ENCODE results near the gene EPHB6. TPM values are rescaled to one million over a fixed set of nuclear protein-coding genes. Genes with fewer than 3 reads are reported as not detected.

The EPHB6 gene, protein sequence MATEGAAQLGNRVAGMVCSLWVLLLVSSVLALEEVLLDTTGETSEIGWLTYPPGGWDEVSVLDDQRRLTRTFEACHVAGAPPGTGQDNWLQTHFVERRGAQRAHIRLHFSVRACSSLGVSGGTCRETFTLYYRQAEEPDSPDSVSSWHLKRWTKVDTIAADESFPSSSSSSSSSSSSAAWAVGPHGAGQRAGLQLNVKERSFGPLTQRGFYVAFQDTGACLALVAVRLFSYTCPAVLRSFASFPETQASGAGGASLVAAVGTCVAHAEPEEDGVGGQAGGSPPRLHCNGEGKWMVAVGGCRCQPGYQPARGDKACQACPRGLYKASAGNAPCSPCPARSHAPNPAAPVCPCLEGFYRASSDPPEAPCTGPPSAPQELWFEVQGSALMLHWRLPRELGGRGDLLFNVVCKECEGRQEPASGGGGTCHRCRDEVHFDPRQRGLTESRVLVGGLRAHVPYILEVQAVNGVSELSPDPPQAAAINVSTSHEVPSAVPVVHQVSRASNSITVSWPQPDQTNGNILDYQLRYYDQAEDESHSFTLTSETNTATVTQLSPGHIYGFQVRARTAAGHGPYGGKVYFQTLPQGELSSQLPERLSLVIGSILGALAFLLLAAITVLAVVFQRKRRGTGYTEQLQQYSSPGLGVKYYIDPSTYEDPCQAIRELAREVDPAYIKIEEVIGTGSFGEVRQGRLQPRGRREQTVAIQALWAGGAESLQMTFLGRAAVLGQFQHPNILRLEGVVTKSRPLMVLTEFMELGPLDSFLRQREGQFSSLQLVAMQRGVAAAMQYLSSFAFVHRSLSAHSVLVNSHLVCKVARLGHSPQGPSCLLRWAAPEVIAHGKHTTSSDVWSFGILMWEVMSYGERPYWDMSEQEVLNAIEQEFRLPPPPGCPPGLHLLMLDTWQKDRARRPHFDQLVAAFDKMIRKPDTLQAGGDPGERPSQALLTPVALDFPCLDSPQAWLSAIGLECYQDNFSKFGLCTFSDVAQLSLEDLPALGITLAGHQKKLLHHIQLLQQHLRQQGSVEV
- not detected in 2 replicates for total RNA-seq (2014; rRNA removed; shearing (Covaris generic))
- 0.21 and 1.6 TPM in 2 replicates for polyA plus RNA-seq (2014; cell fraction: nucleus; rRNA removed)

DNA sequence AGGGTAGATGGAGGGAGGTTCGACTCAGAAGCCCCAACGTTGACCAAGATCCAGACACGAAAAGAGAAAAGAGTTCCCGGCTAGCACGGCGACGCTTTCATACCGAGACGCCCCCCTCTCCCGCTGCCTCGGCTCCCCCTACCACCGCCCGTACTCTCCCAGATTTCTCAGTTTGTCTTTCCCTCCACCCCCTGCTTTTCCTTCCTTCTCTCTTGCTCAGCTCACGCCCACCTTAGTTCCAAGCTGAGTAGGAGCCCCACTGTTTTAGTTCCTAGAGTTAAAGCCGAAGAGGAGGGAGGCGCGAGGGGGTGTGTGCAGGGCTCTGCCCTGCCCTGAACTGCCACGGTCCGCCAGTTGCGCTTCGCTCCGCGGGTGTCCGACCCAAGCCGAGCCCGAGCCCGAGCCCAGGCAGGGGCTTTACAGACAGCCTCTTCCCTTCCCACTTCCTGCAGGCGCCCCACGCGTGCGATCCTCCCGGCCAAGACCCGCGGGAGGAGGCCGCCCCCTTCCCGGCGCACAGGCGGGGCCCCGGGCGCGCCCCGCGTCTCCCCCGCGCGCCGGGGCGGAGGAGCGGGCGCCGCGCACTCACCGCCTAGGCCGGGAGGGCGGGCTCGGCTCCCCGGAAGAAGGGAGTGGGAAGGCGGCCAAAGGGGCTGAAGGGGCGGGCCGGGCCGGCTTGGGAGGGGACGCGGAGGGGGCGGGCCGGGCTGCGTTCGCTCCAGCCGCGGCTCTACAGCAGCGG lies at the start of gene EPHB6:
Gene EPHB6 (plus strand): TSS at position 705 of the 742 bp plus-strand sequence. CDS start 8,152 bp downstream, outside the sequence.
- DNase-seq (ENCODE audit: extremely low read depth, low read depth), result peak; percentile 36

DNA sequence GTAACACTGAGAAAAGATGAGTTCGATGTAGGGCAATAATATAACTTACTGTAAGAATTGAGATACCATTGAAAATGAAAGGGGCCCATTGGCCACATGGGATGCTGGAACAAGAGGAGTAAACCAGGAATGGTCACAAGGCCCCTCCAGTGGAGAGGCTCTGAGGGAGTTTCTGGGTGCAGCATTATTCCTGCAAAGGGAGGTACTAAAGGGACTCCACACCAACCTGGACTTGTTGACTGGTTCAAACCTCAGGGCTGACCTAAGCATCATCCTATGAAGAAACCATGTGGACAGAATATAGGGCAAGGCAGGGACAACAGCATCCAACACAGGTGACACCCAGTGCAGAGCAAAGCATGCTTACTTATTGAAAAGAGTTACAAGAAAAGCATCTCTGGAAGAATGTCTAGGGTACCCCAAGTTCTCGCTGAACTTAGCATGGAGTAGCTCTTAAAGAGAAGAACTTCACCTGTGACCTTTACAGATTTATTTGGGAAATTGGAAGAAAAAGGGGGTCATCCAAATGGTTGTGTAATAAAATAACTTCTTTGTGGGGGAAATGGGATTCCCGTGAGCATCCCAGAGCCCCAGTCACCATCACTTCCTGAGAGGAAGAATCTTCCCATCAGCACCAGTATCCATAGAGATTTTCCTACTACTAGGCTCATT lies 49.4 kb upstream of the EPHB6 start:
- DNase-seq (ENCODE audit: extremely low read depth, low read depth), result no peak

DNA sequence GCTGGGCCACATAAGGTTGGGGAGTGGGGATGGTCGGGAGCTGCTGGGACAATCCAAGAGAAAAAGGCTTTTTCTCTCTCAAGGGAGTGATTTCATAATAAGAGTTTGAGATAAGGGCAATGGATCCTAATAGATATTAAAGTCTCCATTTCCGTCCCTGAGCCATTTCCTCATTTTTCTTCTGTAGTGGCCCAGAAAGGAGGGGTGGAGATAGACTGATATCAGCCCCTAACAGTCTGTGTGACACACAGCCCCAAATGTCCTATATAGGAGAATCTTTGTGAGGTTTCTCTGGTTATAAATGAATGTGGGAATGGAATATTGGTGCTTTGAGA lies 48.9 kb upstream of the EPHB6 start:
- DNase-seq (ENCODE audit: extremely low read depth, low read depth), result no peak

DNA sequence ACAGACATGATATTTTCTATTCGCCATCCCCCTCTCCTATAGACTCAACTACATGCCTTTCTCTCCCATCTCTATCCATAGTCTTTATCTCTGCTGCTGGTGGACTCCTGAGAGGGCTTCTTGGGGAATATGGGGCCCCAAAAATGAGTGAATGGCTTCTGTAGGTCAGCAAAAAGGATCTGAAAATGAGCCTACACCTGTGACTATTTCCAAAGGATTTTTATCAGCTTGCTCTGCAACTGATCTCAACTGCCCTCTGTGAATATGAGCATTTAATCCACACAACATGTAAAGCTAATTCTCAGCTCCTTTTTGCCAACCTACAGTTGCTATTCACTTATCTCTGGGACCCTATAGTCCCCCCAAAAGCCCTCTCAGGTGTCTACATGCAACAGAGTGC lies 47.9 kb upstream of the EPHB6 start:
- DNase-seq (ENCODE audit: extremely low read depth, low read depth), result no peak

DNA sequence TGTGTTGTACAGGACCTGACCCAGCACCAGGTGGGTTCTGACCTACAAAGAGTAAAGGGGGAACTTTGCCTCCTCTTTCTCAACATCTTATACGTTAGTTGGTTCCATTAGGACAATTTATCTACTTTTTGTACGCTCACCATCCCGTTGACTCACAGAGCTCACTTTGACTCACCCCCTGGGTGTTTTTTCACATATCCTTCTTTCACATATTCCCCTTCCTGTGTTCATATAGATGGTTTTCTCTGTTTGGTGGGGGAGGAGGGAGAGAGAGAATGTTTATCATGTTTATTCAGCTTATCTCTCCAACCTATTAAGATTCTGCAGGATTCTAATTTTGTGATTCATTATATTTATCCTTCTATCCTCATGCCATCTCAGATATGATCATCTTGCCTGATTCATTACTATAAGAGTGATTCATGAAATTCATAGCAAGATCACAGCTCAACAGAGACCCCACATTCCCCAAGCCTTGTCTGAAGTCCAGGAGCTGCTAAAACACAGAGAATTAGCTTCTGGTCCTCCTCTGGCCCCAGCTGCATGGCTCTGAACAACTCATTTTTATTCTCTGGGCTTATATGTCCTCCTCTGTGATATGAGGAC lies 46.9 kb upstream of the EPHB6 start:
- DNase-seq (ENCODE audit: extremely low read depth, low read depth), result no peak

DNA sequence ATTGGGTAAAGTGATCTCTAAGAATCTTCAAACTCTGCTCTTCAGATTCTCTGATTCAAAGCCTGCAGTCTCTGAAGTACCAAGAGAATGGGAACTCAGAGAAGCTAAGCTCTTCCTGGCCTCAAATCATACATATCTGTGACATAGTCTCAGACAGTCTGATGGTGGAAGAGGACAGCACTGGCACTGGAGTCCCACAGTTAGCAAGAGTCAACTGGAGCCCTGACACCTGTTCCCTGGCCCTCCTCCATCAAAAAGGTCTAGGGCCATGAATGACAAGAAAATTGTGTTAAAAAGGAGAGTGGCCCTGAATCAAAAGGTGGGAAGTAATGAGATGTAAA lies 46.4 kb upstream of the EPHB6 start:
- DNase-seq (ENCODE audit: extremely low read depth, low read depth), result no peak

DNA sequence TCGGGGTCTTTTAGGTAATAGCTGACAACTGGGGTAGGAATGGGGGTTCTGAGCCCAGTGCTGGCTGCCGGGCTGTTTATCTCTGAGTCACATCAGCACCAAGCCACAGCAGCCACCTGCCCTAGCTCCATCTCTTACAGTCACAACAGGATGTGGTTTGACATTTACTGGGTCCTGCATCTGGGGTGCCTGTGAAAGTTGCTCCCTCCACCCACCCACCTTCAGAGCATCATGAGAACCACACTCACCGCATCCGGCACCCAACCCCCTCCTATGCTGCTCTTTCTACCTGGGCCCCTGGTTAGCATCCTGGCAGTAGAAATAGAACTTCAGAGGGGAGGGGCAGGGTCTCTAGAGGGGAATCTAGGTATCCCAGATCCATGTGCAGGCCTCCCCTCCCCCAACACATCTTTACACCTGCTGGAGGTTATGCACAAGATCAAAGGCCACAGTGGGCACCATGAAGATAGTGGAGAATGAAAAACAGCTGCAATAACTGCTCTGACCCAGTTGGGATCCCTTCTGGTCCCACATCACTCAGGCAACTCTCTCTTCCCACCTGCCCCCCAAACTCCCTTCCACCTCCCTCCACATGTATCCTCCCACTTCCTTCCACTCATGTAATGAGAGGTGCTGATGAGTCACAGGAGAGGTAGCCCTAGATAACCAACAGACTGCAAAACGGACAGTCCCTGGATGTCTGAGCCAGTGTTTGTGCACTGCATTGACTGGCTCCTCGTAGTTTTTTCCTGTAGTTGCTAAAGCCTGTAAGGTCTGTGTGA lies 45.9 kb upstream of the EPHB6 start:
- DNase-seq (ENCODE audit: extremely low read depth, low read depth), result no peak

DNA sequence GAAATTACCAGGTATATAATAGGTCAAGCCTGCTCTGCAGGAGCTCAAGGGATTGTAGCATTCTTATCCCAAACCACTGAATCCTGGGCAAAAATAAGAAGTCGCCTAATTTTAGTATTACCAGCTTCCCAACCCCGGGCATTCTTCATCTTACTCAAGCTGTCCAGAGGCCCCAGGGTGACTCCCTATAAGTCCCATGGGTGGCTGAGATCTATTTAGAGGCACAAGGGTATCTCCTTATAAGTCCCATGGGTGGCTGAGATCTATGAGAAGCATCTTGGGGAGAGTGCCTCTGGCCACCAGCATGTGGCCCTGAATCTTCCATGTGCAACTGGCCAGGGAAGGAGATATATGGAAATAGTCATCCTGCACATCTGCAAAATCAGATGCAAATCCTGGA lies 45.2 kb upstream of the EPHB6 start:
- DNase-seq (ENCODE audit: extremely low read depth, low read depth), result no peak

DNA sequence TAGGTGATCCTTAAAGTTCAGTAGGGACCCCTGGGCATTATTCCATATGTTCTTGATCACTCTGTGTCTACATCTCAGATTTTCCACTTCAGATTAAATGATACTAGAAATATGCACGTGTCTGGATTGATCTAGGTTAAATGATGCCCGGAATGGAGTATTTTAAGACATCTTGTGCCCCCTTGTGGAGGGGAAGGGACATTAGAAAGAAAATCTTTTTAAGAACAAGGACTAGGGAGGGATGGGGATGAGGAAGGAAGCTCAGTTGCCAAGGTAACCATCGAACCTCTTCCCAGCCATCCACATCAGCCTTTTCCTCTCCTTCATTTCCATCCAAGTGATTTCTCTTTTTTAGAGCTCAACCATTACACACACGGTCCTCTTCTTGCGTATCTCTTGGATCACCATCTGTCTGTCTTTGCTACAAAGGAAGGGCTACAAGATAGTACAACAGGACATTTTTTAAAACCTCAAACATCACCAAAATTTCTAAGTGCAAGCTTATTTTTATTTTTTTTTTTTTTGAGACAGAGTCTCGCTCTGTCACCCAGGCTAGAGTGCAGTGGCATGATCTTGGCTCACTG lies 43.6 kb upstream of the EPHB6 start:
- peak; percentile 49 for DNase-seq (ENCODE audit: extremely low read depth, low read depth)

DNA sequence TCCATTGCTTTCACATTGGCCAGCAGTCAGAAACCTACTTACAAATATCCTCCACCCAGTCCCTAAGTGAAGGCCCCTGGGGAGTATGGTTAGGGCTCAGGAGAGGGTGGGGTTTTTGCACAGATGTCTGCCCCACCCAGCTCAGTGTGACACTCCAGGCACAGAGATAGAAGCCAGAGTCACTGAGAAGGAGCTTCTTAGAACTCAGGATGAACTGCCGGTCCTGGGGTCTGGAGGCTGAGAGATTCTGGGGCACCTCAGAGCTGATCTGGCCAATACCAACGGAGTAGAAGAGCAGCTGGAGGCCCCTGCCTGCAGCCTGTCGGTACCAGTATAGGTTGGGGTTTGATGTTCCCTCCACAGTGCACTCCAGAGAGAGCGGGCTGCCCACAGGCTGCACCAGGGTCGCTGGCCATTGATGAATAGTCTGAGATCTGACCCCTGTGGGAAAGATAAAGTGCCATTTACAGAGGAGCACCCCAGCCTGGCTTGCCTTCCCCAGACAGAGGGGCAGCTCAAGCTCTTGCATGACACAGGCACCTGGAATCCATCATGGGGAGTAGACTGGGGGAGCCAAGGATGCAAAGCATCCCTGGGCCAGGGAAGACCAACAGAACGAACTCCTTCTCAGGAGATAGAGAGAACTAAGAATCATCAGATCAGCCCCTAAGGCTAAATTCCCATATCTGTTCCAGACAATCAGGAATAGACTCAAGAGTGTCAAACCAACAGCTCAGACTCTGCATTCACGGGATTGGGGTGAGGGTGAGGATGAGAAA lies 42.2 kb upstream of the EPHB6 start:
- no peak for DNase-seq (ENCODE audit: extremely low read depth, low read depth)

DNA sequence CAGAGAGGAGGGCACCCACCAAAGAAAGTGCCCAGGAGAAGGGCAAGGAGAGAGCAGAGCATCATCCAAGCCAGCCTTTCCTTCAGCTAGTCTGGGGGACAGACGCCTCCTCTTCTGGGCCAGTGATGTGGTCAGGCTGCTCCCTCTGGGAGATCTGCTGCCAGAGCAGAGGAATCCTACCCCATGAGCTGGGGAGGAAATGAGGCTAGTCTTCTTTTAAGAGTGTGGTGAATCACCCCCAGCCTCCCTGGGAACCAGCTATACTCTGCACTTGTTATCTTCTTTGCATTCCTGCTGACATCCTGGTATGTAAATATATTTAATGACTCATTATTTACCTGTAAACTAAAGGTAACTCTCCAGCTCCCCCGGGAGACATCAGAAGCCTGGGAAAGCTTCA lies 41.6 kb upstream of the EPHB6 start:
- no peak for DNase-seq (ENCODE audit: extremely low read depth, low read depth)

DNA sequence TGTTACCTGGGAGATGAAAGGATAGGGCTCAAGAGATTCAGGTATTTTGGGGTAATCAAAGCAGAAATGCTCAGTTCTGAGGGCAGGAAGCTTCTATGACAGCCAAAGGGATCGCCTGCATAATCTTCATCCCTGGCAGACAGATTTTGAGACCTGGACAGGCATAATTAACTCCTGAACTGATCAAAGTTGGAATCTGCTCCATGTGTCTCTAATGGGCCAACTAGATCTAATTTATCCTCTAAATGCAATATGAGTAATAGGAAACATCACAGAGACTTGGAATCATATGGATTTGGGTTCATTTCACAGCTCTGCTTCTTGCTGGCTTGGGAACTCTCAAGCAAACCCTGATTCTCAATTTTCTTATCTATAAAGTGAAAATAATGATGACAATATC lies 41.2 kb upstream of the EPHB6 start:
- DNase-seq (ENCODE audit: extremely low read depth, low read depth), result no peak

DNA sequence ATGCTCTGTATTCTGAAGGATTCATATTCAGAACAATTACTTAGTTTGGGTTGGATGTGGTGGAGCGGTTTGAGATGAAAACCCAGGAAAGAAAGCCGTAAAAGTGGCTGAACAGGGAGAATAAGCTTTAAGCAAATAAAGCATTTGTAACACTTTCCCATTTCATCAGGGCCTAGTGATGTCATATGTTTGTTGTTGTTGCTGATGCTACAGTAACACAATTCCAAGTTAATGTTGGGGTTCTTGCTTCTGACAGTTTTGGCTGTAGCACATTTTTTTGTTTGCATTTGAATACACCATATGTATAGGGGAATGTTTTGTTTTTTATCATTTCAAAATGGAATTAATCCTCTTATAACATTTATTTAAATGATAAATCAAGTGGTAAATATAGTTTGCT lies 40.4 kb upstream of the EPHB6 start:
- no peak for DNase-seq (ENCODE audit: extremely low read depth, low read depth)

DNA sequence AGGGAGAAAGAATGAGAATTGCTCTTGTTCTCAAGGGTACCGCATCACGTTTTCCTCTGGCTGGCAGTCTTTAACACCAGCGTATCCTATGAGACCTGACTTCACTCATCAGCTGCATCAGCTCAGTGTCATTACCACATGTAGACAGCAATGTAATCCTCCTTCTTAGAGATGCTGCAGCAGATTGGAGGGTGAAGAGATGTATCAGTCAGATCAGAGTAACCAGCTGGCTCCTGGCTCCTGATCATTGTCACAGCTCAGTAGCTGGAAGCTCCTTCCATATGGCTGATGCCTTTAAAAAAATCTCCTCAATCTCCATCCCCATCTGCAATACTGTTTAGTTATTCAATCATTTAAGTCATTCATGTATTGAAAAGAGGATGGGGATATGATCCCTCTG lies 39.7 kb upstream of the EPHB6 start:
- no peak for DNase-seq (ENCODE audit: extremely low read depth, low read depth)

DNA sequence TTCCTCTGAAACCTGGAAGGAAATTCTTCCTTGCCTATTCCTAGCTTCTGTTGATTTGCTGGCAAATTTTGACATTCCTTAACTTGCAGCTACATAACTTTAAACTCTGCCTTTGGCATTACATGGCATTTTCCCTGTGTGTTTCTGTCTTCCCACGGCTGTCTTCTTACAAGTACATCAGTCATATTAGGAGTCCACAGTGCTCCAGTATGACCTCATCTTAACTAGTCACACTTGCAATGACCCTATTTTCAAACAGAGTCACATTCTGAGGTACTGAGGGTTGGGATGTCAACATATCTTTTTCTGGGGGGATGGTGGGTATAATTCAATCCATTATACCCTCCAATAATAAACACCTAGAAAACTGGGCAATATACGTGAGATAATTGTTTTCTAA lies 37.4 kb upstream of the EPHB6 start:
- no peak for DNase-seq (ENCODE audit: extremely low read depth, low read depth)

DNA sequence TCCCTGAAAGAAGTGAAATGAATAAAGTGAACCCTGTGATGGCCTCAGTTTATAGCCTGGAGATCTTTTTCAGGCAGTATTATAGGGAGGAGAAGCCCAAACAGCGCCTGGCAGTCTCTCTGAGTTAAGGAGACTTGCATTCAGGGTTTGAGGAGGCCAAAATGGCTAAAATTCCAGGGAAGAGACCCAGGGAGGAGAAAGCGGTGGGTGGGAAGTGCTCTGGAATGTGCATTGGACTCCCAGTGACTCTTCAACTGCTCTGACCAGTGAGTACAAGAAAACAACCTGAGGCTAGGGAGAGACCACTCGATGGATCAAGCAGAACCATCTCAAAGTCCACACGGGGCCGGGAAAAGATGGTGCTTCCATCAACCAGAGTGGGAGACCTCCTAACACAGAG lies 35.3 kb upstream of the EPHB6 start:
- no peak for DNase-seq (ENCODE audit: extremely low read depth, low read depth)

DNA sequence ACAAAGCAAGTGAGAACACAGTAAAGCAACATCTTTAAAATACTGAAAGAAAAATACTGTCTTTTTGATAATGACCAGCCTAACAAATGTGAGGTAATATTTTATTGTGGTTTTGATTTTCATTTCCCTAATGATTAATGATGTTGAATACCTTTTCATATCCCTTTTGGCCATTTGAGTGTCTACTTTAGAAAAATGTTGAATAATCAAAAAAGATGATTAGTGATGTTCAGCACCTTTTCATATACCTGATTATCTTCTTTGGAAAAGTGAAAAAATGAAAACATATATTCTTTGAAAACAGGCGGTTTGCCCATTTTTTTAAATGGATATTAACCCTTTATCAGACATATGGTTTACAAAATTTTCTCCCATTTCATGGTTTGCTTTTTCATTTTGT lies 32.2 kb upstream of the EPHB6 start:
- DNase-seq (ENCODE audit: extremely low read depth, low read depth), result no peak

DNA sequence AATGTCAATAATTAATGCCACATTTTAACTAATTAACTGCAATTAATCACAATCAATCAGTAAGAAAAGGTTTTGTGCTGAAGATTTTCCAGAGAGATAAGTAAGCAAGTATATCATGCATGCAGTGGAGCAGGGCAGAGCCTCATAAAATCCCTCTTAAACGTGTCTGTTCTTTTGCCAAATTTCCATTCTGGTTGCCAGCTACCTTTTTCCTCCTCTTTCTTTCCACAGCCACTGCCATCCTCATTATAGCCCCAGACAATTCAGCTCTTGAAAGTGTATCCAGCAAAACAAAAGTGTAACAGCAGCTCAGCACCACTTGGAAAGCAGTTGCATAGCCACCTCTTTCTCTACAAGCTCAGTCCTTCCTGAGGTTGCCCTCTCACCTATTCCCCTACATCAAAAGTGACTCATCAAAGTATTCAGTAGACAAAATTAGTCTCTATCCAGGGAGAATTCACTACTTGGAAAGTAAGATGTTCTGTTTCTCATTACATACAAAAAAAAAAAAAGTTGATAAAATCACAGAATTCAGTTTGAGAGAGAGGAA lies 26.9 kb upstream of the EPHB6 start:
- no peak for DNase-seq (ENCODE audit: extremely low read depth, low read depth)
